Astrocyte (in vitro differentiated cells and primary cell): ENCODE data around the gene FARS2. TPM values are rescaled to one million over a fixed set of nuclear protein-coding genes. Genes with fewer than 3 reads are reported as not detected.
A peak's percentile ranks its signal among the peaks of the same experiment; 100 is the strongest.

Experiments
- DNase-seq: peaks from one replicate; pipeline ENCODE4 v3.0.0-alpha.2; 2010; ENCODE audit warnings: low read depth
- FAIRE-seq: peaks from 2 replicates; lab custom pipeline; 2011; peaks lifted over from hg19 to GRCh38; lab: Jason Lieb, UNC
- H2AFZ ChIP-seq: 2 replicates; pipeline ENCODE4 v1.6.0; 2012; ENCODE audit warnings: low read depth, low read length, inconsistent platforms
- H3K27ac ChIP-seq: 2 replicates; pipeline ENCODE4 v1.5.1; 2011; ENCODE audit warnings: low read depth, low read length, inconsistent platforms
- H3K27me3 ChIP-seq: 2 replicates; pipeline ENCODE4 v1.6.0; 2011; ENCODE audit warnings: low read length, inconsistent platforms; ENCODE audit not compliant: insufficient read depth
- H3K36me3 ChIP-seq: 2 replicates; pipeline ENCODE4 v1.5.1; 2011; ENCODE audit warnings: low read length, inconsistent platforms; ENCODE audit not compliant: insufficient read depth
- H3K4me1 ChIP-seq: 2 replicates; pipeline ENCODE4 v1.5.1; 2011; ENCODE audit warnings: low read length, inconsistent platforms; ENCODE audit not compliant: insufficient read depth
- H3K4me2 ChIP-seq: 2 replicates; pipeline ENCODE4 v1.6.0; 2012; ENCODE audit warnings: low read length, inconsistent platforms
- H3K4me3 ChIP-seq: 2 replicates; pipeline ENCODE4 v1.5.1; 2011; ENCODE audit warnings: low read depth, mild to moderate bottlenecking, low read length, inconsistent platforms; ENCODE audit not compliant: insufficient read depth
- H3K79me2 ChIP-seq: 2 replicates; pipeline ENCODE4 v1.6.0; 2012; ENCODE audit warnings: mild to moderate bottlenecking, low read length, inconsistent platforms; ENCODE audit not compliant: insufficient read depth
- H3K9ac ChIP-seq: 2 replicates; pipeline ENCODE4 v1.6.0; 2012; ENCODE audit warnings: mild to moderate bottlenecking, low read length, inconsistent platforms
- H3K9me3 ChIP-seq: 2 replicates; pipeline ENCODE4 v1.5.1; 2012; ENCODE audit warnings: low read depth, mild to moderate bottlenecking, low read length, inconsistent platforms; ENCODE audit not compliant: insufficient read depth
- H4K20me1 ChIP-seq: 2 replicates; pipeline ENCODE4 v1.6.0; 2012; ENCODE audit warnings: low read length, inconsistent platforms; ENCODE audit not compliant: insufficient read depth
- H3K27ac Mint-ChIP-seq: one replicate; pipeline ENCODE4 v1.8.0; 2021; ENCODE audit warnings: mild to moderate bottlenecking, mixed read lengths; ENCODE audit not compliant: unreplicated experiment
- H3K27me3 Mint-ChIP-seq: one replicate; pipeline ENCODE4 v1.8.0; 2021; ENCODE audit warnings: low read depth, mixed read lengths; ENCODE audit not compliant: unreplicated experiment
- H3K36me3 Mint-ChIP-seq: one replicate; pipeline ENCODE4 v1.8.0; 2021; ENCODE audit warnings: low read depth, mixed read lengths; ENCODE audit not compliant: unreplicated experiment
- H3K4me1 Mint-ChIP-seq: one replicate; pipeline ENCODE4 v1.8.0; 2021; ENCODE audit warnings: low read depth, mixed read lengths; ENCODE audit not compliant: unreplicated experiment
- H3K4me3 Mint-ChIP-seq: one replicate; pipeline ENCODE4 v1.8.0; 2021; ENCODE audit warnings: mild to moderate bottlenecking, moderate library complexity, mixed read lengths; ENCODE audit not compliant: unreplicated experiment
- H3K9me3 Mint-ChIP-seq: one replicate; pipeline ENCODE4 v1.8.0; 2021; ENCODE audit warnings: mild to moderate bottlenecking, mixed read lengths; ENCODE audit not compliant: unreplicated experiment
- EZH2 ChIP-seq: IDR thresholded peaks from 2 replicates; pipeline ENCODE4 v1.6.1; 2012; ENCODE audit warnings: mild to moderate bottlenecking, low read length, inconsistent platforms; ENCODE audit not compliant: insufficient read depth
- total RNA-seq: library from RNA; stranded (reverse); gene quantifications from 2 replicates; pipeline ENCODE4 v1.2.1, GENCODE V29; 2021
- TF ChIP-seq, protein P1 (sequence below): IDR thresholded peaks from 2 replicates; pipeline ENCODE4 v1.5.1; 2011; ENCODE audit warnings: low read depth, mild to moderate bottlenecking, inconsistent platforms, low read length, moderate library complexity; ENCODE audit not compliant: insufficient read depth

The FARS2 gene
- total RNA-seq, 1 donor from 2014 or later = 13.3 TPM

DNA sequence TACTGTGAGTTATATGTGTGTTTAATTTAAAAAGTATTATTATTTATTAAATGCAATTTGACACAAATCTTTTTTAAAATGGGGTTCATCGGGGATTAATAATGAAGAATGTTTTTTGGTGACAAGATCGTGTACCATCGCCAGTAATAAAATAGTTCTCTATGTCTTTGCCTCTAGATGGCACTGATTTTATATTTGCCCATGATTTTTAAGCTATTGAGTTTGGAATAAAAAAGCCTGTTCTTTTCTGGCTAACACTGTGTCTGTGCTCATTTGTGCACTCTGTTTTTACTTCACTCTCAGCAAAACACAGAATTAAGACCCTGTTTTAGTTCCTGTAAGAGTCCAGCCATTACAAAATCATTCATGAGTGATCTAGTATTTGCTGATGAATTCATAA is 127.0 kb downstream of the FARS2 start:
- H3K9me3 Mint-ChIP-seq = no peaks in the 10 kb centered on the region
- peaks cover 41% of the 10 kb centered on the region for H4K20me1 ChIP-seq
- no peaks in the 10 kb centered on the region for H3K36me3 Mint-ChIP-seq
- H3K4me3 Mint-ChIP-seq = no peak overlapping the region
- no peaks in the 10 kb centered on the region for H3K27me3 Mint-ChIP-seq
- H3K4me1 Mint-ChIP-seq = peaks cover 7% of the 10 kb centered on the region
- no peak overlapping the region for H3K4me3 ChIP-seq
- H3K4me2 ChIP-seq = no peak overlapping the region
- no peaks in the 10 kb centered on the region for H3K79me2 ChIP-seq
- TF ChIP-seq, protein P1, sequence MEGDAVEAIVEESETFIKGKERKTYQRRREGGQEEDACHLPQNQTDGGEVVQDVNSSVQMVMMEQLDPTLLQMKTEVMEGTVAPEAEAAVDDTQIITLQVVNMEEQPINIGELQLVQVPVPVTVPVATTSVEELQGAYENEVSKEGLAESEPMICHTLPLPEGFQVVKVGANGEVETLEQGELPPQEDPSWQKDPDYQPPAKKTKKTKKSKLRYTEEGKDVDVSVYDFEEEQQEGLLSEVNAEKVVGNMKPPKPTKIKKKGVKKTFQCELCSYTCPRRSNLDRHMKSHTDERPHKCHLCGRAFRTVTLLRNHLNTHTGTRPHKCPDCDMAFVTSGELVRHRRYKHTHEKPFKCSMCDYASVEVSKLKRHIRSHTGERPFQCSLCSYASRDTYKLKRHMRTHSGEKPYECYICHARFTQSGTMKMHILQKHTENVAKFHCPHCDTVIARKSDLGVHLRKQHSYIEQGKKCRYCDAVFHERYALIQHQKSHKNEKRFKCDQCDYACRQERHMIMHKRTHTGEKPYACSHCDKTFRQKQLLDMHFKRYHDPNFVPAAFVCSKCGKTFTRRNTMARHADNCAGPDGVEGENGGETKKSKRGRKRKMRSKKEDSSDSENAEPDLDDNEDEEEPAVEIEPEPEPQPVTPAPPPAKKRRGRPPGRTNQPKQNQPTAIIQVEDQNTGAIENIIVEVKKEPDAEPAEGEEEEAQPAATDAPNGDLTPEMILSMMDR = no peak
- TF ChIP-seq EZH2 = no peak
- no peak overlapping the region for H3K27ac Mint-ChIP-seq
- DNase-seq (no peak), FAIRE-seq (no peak)
- H3K4me1 ChIP-seq = no peaks in the 10 kb centered on the region
- H3K9ac ChIP-seq = no peak overlapping the region
- no peak overlapping the region for H2AFZ ChIP-seq
- H3K27ac ChIP-seq = no peak overlapping the region
- H3K27me3 ChIP-seq = no peaks in the 10 kb centered on the region
- H3K36me3 ChIP-seq = no peaks in the 10 kb centered on the region
- no peaks in the 10 kb centered on the region for H3K9me3 ChIP-seq

DNA sequence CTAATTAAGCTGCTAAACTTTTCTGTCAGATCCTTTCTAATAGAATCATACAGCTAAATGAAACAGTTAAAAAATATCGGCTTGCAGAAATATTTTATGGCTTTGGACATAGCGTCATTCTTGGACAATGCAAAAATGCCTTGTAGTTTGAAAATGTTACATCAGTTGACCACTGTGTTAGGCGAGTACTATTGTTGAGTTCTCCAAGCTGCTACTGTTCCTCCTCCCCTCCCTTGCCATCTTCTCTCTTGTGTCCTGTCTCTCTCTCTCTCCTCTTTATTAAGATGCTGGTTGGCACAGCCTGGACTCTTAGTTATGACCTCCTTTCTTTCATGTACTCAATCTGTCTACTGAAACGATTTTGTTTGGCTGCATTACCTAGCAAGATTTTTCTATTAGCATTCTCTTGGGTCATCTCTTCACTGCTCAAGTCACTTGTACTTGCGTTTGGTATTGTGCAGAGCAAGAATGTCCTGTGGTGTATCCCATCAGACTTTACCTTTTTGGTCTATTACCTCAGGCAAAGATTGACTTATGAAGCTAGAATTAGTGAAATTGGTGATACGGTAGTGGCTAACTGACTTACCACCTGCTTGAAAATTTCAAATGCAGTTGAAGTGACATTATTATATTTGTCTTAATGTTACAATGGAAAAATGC is 127.9 kb downstream of the FARS2 start:
- H3K9me3 ChIP-seq = no peaks in the 10 kb centered on the region
- no peaks in the 10 kb centered on the region for H3K79me2 ChIP-seq
- DNase-seq (no peak), FAIRE-seq (peak; percentile 9)
- no peaks in the 10 kb centered on the region for H3K4me1 ChIP-seq
- TF ChIP-seq, protein P1 = no peak
- no peak for TF ChIP-seq EZH2
- no peak overlapping the region for H3K4me3 ChIP-seq
- H3K36me3 Mint-ChIP-seq = no peaks in the 10 kb centered on the region
- H3K9me3 Mint-ChIP-seq = no peaks in the 10 kb centered on the region
- no peak overlapping the region for H3K4me3 Mint-ChIP-seq
- H3K36me3 ChIP-seq = no peaks in the 10 kb centered on the region
- H4K20me1 ChIP-seq = peaks cover 38% of the 10 kb centered on the region
- H2AFZ ChIP-seq = no peak overlapping the region
- no peak overlapping the region for H3K27ac Mint-ChIP-seq
- no peaks in the 10 kb centered on the region for H3K27me3 ChIP-seq
- H3K4me1 Mint-ChIP-seq = peaks cover 7% of the 10 kb centered on the region
- H3K9ac ChIP-seq = no peak overlapping the region
- no peak overlapping the region for H3K4me2 ChIP-seq
- no peaks in the 10 kb centered on the region for H3K27me3 Mint-ChIP-seq
- no peak overlapping the region for H3K27ac ChIP-seq

DNA sequence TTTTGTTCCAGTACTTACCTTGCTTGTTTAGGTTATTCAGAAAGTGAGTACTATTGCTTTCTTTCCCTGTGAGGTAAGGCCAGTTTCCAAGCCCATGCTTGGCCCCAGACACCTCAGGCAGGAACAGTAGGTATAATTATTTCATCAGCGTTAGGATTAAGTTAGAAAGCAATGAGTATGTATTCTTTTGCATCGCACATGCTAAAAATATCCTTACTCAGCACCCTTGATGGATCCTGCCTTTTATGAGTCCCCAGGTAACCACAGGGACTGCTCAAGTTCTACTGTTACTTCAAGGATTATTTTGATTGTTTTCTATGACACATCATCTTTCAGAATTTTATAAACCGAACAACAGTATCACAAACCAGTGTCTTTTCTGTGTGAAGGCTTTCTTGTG is 128.9 kb downstream of the FARS2 start:
- Histone ChIP-seq H2AFZ (no peak overlapping the region), H4K20me1 (peaks cover 32% of the 10 kb centered on the region), H3K36me3 (no peaks in the 10 kb centered on the region), H3K4me2 (no peak overlapping the region), H3K4me3 (no peak overlapping the region), H3K27me3 (no peaks in the 10 kb centered on the region), H3K27ac (no peak overlapping the region), H3K9ac (no peak overlapping the region), H3K4me1 (no peaks in the 10 kb centered on the region), H3K79me2 (no peaks in the 10 kb centered on the region), H3K9me3 (no peaks in the 10 kb centered on the region)
- H3K36me3 Mint-ChIP-seq = no peaks in the 10 kb centered on the region
- no peak for TF ChIP-seq EZH2
- TF ChIP-seq, protein P1 = no peak
- FAIRE-seq (no peak), DNase-seq (no peak)
- no peak overlapping the region for H3K27ac Mint-ChIP-seq
- no peak overlapping the region for H3K4me3 Mint-ChIP-seq
- no peaks in the 10 kb centered on the region for H3K27me3 Mint-ChIP-seq
- H3K9me3 Mint-ChIP-seq = no peaks in the 10 kb centered on the region
- H3K4me1 Mint-ChIP-seq = peaks cover under 1% of the 10 kb centered on the region
